Measurements from ENCODE around the gene KIRREL3.

KIRREL3 gene

GRCh38 chr11:126543691-126544090 is 456.9 kb downstream of the KIRREL3 start:
- no peak overlapping the region for H3K27ac Mint-ChIP-seq
- H3K4me3 Mint-ChIP-seq = no peak overlapping the region
- ATAC-seq (no peak), DNase-seq (ENCODE audit: low spot score in 2 of 2) (no peak)
- H3K36me3 Mint-ChIP-seq = no peaks in the 10 kb centered on the region
- H3K9me3 Mint-ChIP-seq = no peaks in the 10 kb centered on the region
- H3K4me1 Mint-ChIP-seq = no peaks in the 10 kb centered on the region

GRCh38 chr11:126542334-126543015 is 458.1 kb downstream of the KIRREL3 start:
- no peaks in the 10 kb centered on the region for H3K36me3 Mint-ChIP-seq
- no peak for DNase-seq (ENCODE audit: low spot score in 2 of 2)
- no peaks in the 10 kb centered on the region for H3K9me3 Mint-ChIP-seq
- H3K4me3 Mint-ChIP-seq = no peak overlapping the region
- H3K4me1 Mint-ChIP-seq = no peaks in the 10 kb centered on the region
- H3K27ac Mint-ChIP-seq = no peak overlapping the region
- ATAC-seq = no peak

- no peaks in the 10 kb centered on the region for H3K36me3 Mint-ChIP-seq
- H3K9me3 Mint-ChIP-seq = no peaks in the 10 kb centered on the region
- H3K27ac Mint-ChIP-seq = no peak overlapping the region
- ATAC-seq (no peak), DNase-seq (ENCODE audit: low spot score in 2 of 2) (no peak)
- no peaks in the 10 kb centered on the region for H3K4me1 Mint-ChIP-seq
- H3K4me3 Mint-ChIP-seq = no peak overlapping the region
Measured at GRCh38 chr11:126538071-126538470, 462.5 kb downstream of the KIRREL3 start.

GRCh38 chr11:126537492-126537891 is 463.1 kb downstream of the KIRREL3 start:
- ATAC-seq (no peak), DNase-seq (ENCODE audit: low spot score in 2 of 2) (no peak)
- Mint-ChIP-seq H3K9me3 (no peaks in the 10 kb centered on the region), H3K36me3 (no peaks in the 10 kb centered on the region), H3K4me1 (no peaks in the 10 kb centered on the region), H3K4me3 (no peak overlapping the region), H3K27ac (no peak overlapping the region)

- Mint-ChIP-seq H3K4me3 (no peak overlapping the region), H3K9me3 (no peaks in the 10 kb centered on the region), H3K36me3 (no peaks in the 10 kb centered on the region), H3K4me1 (no peaks in the 10 kb centered on the region), H3K27ac (no peak overlapping the region)
- DNase-seq (ENCODE audit: low spot score in 2 of 2) (no peak), ATAC-seq (no peak)
Measured at GRCh38 chr11:126534141-126534805, 466.3 kb downstream of the KIRREL3 start.

- Mint-ChIP-seq H3K9me3 (no peaks in the 10 kb centered on the region), H3K27ac (no peak overlapping the region), H3K4me3 (no peak overlapping the region), H3K36me3 (no peaks in the 10 kb centered on the region), H3K4me1 (no peaks in the 10 kb centered on the region)
- DNase-seq (ENCODE audit: low spot score in 2 of 2) (no peak), ATAC-seq (no peak)
Measured at GRCh38 chr11:126533560-126533959, 467.0 kb downstream of the KIRREL3 start.

- Mint-ChIP-seq H3K36me3 (no peaks in the 10 kb centered on the region), H3K27ac (no peak overlapping the region), H3K9me3 (no peaks in the 10 kb centered on the region), H3K4me3 (no peak overlapping the region), H3K4me1 (no peaks in the 10 kb centered on the region)
- peak; percentile 31 for ATAC-seq
- DNase-seq (ENCODE audit: low spot score in 2 of 2) = no peak
Measured at GRCh38 chr11:126530416-126530815, 470.2 kb downstream of the KIRREL3 start.

GRCh38 chr11:126529037-126529436 is 471.5 kb downstream of the KIRREL3 start:
- no peaks in the 10 kb centered on the region for H3K4me1 Mint-ChIP-seq
- H3K4me3 Mint-ChIP-seq = no peak overlapping the region
- H3K27ac Mint-ChIP-seq = no peak overlapping the region
- ATAC-seq (no peak), DNase-seq (ENCODE audit: low spot score in 2 of 2) (no peak)
- H3K36me3 Mint-ChIP-seq = no peaks in the 10 kb centered on the region
- no peaks in the 10 kb centered on the region for H3K9me3 Mint-ChIP-seq

- no peaks in the 10 kb centered on the region for H3K36me3 Mint-ChIP-seq
- H3K4me1 Mint-ChIP-seq = no peaks in the 10 kb centered on the region
- no peak overlapping the region for H3K27ac Mint-ChIP-seq
- H3K4me3 Mint-ChIP-seq = no peak overlapping the region
- H3K9me3 Mint-ChIP-seq = no peaks in the 10 kb centered on the region
- DNase-seq (ENCODE audit: low spot score in 2 of 2) (no peak), ATAC-seq (no peak)
Measured at GRCh38 chr11:126528075-126528474, 472.5 kb downstream of the KIRREL3 start.

- no peak for DNase-seq (ENCODE audit: low spot score in 2 of 2)
- ATAC-seq = no peak
- H3K36me3 Mint-ChIP-seq = no peaks in the 10 kb centered on the region
- H3K9me3 Mint-ChIP-seq = no peaks in the 10 kb centered on the region
- no peaks in the 10 kb centered on the region for H3K4me1 Mint-ChIP-seq
- H3K27ac Mint-ChIP-seq = no peak overlapping the region
- H3K4me3 Mint-ChIP-seq = no peak overlapping the region
Measured at GRCh38 chr11:126527651-126528050, 472.9 kb downstream of the KIRREL3 start.

- Mint-ChIP-seq H3K4me3 (no peak overlapping the region), H3K27ac (no peak overlapping the region), H3K4me1 (no peaks in the 10 kb centered on the region), H3K36me3 (no peaks in the 10 kb centered on the region), H3K9me3 (no peaks in the 10 kb centered on the region)
- no peak for DNase-seq (ENCODE audit: low spot score in 2 of 2)
- no peak for ATAC-seq
Measured at GRCh38 chr11:126526471-126526870, 474.1 kb downstream of the KIRREL3 start.

GRCh38 chr11:126525702-126526101 is 474.9 kb downstream of the KIRREL3 start:
- H3K9me3 Mint-ChIP-seq = no peaks in the 10 kb centered on the region
- no peak overlapping the region for H3K4me3 Mint-ChIP-seq
- H3K4me1 Mint-ChIP-seq = no peaks in the 10 kb centered on the region
- ATAC-seq (no peak), DNase-seq (ENCODE audit: low spot score in 2 of 2) (no peak)
- H3K36me3 Mint-ChIP-seq = no peaks in the 10 kb centered on the region
- no peak overlapping the region for H3K27ac Mint-ChIP-seq

- no peaks in the 10 kb centered on the region for H3K4me1 Mint-ChIP-seq
- H3K27ac Mint-ChIP-seq = no peak overlapping the region
- no peaks in the 10 kb centered on the region for H3K36me3 Mint-ChIP-seq
- DNase-seq (ENCODE audit: low spot score in 2 of 2) (no peak), ATAC-seq (no peak)
- H3K4me3 Mint-ChIP-seq = no peak overlapping the region
- no peaks in the 10 kb centered on the region for H3K9me3 Mint-ChIP-seq
Measured at GRCh38 chr11:126525216-126525615, 475.4 kb downstream of the KIRREL3 start.

GRCh38 chr11:126523441-126524205 is 476.9 kb downstream of the KIRREL3 start:
- DNase-seq (ENCODE audit: low spot score in 2 of 2) (no peak), ATAC-seq (no peak)
- H3K4me1 Mint-ChIP-seq = no peaks in the 10 kb centered on the region
- no peaks in the 10 kb centered on the region for H3K9me3 Mint-ChIP-seq
- H3K27ac Mint-ChIP-seq = no peak overlapping the region
- H3K36me3 Mint-ChIP-seq = no peaks in the 10 kb centered on the region
- no peak overlapping the region for H3K4me3 Mint-ChIP-seq

GRCh38 chr11:126522606-126523005 is 478.0 kb downstream of the KIRREL3 start:
- Mint-ChIP-seq H3K4me3 (no peak overlapping the region), H3K9me3 (no peaks in the 10 kb centered on the region), H3K27ac (no peak overlapping the region), H3K4me1 (no peaks in the 10 kb centered on the region), H3K36me3 (no peaks in the 10 kb centered on the region)
- no peak for ATAC-seq
- DNase-seq (ENCODE audit: low spot score in 2 of 2) = no peak

- no peak for ATAC-seq
- no peak for DNase-seq (ENCODE audit: low spot score in 2 of 2)
- H3K4me1 Mint-ChIP-seq = no peaks in the 10 kb centered on the region
- no peaks in the 10 kb centered on the region for H3K9me3 Mint-ChIP-seq
- H3K4me3 Mint-ChIP-seq = no peak overlapping the region
- no peaks in the 10 kb centered on the region for H3K36me3 Mint-ChIP-seq
- H3K27ac Mint-ChIP-seq = no peak overlapping the region
Measured at GRCh38 chr11:126522152-126522551, 478.4 kb downstream of the KIRREL3 start.

Data from stimulated activated effector memory CD8-positive, alpha-beta T cell treated with anti-CD3 and anti-CD28 coated beads, Interleukin-12 subunit alpha, Interleukin-12 subunit beta, amount 100 ng/mL, for 72 hours (primary cell).